ENCODE results near the gene ACTBL2. TPM values are rescaled to one million over a fixed set of nuclear protein-coding genes. Genes with fewer than 3 reads are reported as not detected.

ACTBL2 gene
- total RNA-seq, 1 experiment from 2014 or later: not detected

DNA sequence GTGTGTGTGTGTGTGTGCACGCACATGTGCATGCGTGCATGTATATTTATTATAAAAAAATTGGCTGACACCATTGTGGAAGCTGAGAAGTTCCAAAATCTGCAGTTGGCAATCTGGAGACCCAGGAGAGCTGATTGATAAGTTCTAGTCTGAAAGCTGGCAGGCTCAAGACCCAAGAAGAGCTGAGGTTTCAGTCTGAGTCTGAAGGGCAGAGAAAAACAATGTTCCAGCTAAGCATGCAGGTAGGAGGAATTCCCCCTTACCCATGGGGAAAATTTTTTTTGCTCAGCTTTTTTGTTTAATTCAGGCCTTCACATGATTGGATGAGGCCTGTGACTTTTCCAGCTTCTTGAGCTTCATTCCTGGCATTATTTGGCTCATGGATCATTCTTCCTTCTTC, 31.2 kb upstream of the ACTBL2 start:
- Mint-ChIP-seq H3K27me3 (ENCODE audit: low read depth) (no peaks in the 10 kb centered on the region), H3K9me3 (peaks cover 21% of the 10 kb centered on the region), H3K36me3 (peaks cover 10% of the 10 kb centered on the region), H3K4me3 (no peak overlapping the region), H3K27ac (no peak overlapping the region), H3K4me1 (no peaks in the 10 kb centered on the region)
- POLR2A ChIA-PET: no interaction called here
- ATAC-seq: no peak
- no peak for DNase-seq (ENCODE audit: low spot score)
- CTCF ChIA-PET: interaction anchor here (1.7 kb wide), 1 partner anchor 15 kb away, joined by 7 read pairs; no protein-coding TSS in a partner anchor
- TF ChIP-seq ZNF121 (CRISPR knock-in tag; IDR thresholded peaks at IDR 0.05): no peak
- TF ChIP-seq JUN (CRISPR knock-in tag; IDR thresholded peaks at IDR 0.05): no peak
- TF ChIP-seq, protein P1, sequence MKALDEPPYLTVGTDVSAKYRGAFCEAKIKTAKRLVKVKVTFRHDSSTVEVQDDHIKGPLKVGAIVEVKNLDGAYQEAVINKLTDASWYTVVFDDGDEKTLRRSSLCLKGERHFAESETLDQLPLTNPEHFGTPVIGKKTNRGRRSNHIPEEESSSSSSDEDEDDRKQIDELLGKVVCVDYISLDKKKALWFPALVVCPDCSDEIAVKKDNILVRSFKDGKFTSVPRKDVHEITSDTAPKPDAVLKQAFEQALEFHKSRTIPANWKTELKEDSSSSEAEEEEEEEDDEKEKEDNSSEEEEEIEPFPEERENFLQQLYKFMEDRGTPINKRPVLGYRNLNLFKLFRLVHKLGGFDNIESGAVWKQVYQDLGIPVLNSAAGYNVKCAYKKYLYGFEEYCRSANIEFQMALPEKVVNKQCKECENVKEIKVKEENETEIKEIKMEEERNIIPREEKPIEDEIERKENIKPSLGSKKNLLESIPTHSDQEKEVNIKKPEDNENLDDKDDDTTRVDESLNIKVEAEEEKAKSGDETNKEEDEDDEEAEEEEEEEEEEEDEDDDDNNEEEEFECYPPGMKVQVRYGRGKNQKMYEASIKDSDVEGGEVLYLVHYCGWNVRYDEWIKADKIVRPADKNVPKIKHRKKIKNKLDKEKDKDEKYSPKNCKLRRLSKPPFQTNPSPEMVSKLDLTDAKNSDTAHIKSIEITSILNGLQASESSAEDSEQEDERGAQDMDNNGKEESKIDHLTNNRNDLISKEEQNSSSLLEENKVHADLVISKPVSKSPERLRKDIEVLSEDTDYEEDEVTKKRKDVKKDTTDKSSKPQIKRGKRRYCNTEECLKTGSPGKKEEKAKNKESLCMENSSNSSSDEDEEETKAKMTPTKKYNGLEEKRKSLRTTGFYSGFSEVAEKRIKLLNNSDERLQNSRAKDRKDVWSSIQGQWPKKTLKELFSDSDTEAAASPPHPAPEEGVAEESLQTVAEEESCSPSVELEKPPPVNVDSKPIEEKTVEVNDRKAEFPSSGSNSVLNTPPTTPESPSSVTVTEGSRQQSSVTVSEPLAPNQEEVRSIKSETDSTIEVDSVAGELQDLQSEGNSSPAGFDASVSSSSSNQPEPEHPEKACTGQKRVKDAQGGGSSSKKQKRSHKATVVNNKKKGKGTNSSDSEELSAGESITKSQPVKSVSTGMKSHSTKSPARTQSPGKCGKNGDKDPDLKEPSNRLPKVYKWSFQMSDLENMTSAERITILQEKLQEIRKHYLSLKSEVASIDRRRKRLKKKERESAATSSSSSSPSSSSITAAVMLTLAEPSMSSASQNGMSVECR (CRISPR knock-in tag; IDR thresholded peaks at IDR 0.05; ENCODE audit: borderline replicate concordance): no peak
- no peak for TF ChIP-seq NFYB (CRISPR knock-in tag; conservative IDR thresholded peaks at IDR 0.05; ENCODE audit: low read depth)
- TF ChIP-seq TP53 (CRISPR knock-in tag; IDR thresholded peaks at IDR 0.05): no peak
- TF ChIP-seq SMAD3 (CRISPR knock-in tag; IDR thresholded peaks at IDR 0.05; ENCODE audit: borderline replicate concordance): no peak
- TF ChIP-seq, protein P2, sequence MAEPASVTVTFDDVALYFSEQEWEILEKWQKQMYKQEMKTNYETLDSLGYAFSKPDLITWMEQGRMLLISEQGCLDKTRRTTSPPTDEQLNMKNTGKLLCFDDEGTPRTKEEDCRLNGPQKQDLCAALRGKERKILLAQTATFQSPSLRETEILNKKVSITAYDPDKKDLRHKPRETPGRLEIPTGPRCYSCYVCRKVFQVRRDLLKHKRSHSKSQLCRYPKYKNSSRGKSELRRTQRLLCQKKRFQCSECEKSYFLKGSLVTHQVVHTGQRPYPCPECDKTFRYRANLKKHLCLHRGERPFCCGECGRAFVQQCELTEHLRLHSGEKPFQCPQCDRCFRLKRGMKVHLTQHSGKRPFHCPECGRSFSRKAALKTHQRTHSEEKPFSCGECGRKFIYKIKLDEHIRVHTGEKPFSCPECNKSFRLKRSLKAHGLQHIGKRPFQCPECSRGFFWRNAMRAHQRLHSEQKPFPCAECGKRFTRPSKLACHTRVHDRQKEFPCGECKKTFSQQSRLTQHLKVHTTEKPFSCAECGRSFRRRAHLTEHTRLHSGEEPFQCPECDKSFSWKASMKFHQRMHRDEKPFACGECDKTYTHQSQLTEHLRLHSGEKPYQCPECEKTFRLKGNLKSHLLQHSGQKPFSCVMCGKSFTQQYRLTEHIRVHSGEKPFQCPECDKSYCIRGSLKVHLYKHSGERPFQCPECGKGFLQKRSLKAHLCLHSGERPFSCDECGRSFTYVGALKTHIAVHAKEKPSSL (CRISPR knock-in tag; conservative IDR thresholded peaks at IDR 0.05): no peak
- TF ChIP-seq, protein P3, sequence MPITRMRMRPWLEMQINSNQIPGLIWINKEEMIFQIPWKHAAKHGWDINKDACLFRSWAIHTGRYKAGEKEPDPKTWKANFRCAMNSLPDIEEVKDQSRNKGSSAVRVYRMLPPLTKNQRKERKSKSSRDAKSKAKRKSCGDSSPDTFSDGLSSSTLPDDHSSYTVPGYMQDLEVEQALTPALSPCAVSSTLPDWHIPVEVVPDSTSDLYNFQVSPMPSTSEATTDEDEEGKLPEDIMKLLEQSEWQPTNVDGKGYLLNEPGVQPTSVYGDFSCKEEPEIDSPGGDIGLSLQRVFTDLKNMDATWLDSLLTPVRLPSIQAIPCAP (CRISPR knock-in tag; IDR thresholded peaks at IDR 0.05): no peak
- TF ChIP-seq, protein P4, sequence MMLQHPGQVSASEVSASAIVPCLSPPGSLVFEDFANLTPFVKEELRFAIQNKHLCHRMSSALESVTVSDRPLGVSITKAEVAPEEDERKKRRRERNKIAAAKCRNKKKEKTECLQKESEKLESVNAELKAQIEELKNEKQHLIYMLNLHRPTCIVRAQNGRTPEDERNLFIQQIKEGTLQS (CRISPR knock-in tag; conservative IDR thresholded peaks at IDR 0.05): no peak
- TF ChIP-seq, protein P5, sequence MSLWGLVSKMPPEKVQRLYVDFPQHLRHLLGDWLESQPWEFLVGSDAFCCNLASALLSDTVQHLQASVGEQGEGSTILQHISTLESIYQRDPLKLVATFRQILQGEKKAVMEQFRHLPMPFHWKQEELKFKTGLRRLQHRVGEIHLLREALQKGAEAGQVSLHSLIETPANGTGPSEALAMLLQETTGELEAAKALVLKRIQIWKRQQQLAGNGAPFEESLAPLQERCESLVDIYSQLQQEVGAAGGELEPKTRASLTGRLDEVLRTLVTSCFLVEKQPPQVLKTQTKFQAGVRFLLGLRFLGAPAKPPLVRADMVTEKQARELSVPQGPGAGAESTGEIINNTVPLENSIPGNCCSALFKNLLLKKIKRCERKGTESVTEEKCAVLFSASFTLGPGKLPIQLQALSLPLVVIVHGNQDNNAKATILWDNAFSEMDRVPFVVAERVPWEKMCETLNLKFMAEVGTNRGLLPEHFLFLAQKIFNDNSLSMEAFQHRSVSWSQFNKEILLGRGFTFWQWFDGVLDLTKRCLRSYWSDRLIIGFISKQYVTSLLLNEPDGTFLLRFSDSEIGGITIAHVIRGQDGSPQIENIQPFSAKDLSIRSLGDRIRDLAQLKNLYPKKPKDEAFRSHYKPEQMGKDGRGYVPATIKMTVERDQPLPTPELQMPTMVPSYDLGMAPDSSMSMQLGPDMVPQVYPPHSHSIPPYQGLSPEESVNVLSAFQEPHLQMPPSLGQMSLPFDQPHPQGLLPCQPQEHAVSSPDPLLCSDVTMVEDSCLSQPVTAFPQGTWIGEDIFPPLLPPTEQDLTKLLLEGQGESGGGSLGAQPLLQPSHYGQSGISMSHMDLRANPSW (CRISPR knock-in tag; conservative IDR thresholded peaks at IDR 0.05; ENCODE audit: low read depth): no peak
- TF ChIP-seq, protein P6, sequence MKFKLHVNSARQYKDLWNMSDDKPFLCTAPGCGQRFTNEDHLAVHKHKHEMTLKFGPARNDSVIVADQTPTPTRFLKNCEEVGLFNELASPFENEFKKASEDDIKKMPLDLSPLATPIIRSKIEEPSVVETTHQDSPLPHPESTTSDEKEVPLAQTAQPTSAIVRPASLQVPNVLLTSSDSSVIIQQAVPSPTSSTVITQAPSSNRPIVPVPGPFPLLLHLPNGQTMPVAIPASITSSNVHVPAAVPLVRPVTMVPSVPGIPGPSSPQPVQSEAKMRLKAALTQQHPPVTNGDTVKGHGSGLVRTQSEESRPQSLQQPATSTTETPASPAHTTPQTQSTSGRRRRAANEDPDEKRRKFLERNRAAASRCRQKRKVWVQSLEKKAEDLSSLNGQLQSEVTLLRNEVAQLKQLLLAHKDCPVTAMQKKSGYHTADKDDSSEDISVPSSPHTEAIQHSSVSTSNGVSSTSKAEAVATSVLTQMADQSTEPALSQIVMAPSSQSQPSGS (CRISPR knock-in tag; IDR thresholded peaks at IDR 0.05; ENCODE audit: borderline replicate concordance, low read depth): no peak
- no peak for TF ChIP-seq SMAD4 (CRISPR knock-in tag; IDR thresholded peaks at IDR 0.05)
- TF ChIP-seq ZNF423 (CRISPR knock-in tag; IDR thresholded peaks at IDR 0.05): no peak
- TF ChIP-seq MXD4 (CRISPR knock-in tag; IDR thresholded peaks at IDR 0.05; ENCODE audit: borderline replicate concordance): no peak

All from WTC11 (cell line).